ENCODE data around the gene TSNAX. TPM values are rescaled to one million over a fixed set of nuclear protein-coding genes. Genes with fewer than 3 reads are reported as not detected.
A peak's percentile ranks its signal among the peaks of the same experiment; 100 is the strongest.

The TSNAX gene
- total and polyA plus RNA-seq, 4 donors = 11.4 to 41.1 (median 32.5) TPM

GRCh38 chr1:231580874-231581273 lies 52.4 kb downstream of the TSNAX start:
- no peak overlapping the region for H3K27ac ChIP-seq (ENCODE audit: low read depth in 1 of 2, low read length in 1 of 2)
- ATAC-seq (ENCODE audit: insufficient read depth, low FRiP score) (no peak), DNase-seq (no peak)
- H3K27me3 ChIP-seq (ENCODE audit: control insufficient read depth in 3 of 3, insufficient read depth in 3 of 3, low read length in 2 of 3) = no peaks in the 10 kb centered on the region
- no peak for TF ChIP-seq CTCF (IDR thresholded peaks at IDR 0.05; ENCODE audit: control extremely low read depth, extremely low read depth)
- 54 to 72% methylated on average over 1 of the region's 1 CpG for WGBS, 2 donors
- peaks cover 0 to 10% (median 4%) of the 10 kb centered on the region in 5 donors for H3K4me1 ChIP-seq (ENCODE audit: control insufficient read depth in 5 of 5, insufficient read depth in 5 of 5, low read length in 5 of 5)
- no peak overlapping the region for H3K9ac ChIP-seq (ENCODE audit: insufficient read depth in 1 of 2, low read length in 2 of 2)
- no peak overlapping the region for H3K4me3 ChIP-seq
- H3K36me3 ChIP-seq (ENCODE audit: control insufficient read depth in 4 of 4, insufficient read depth in 4 of 4, low read length in 4 of 4) = no peaks in the 10 kb centered on the region
- no peaks in the 10 kb centered on the region for H3K9me3 ChIP-seq (ENCODE audit: control insufficient read depth in 4 of 4, insufficient read depth in 3 of 4, low read length in 3 of 4)

GRCh38 chr1:231581859-231582258 lies 53.4 kb downstream of the TSNAX start:
- peaks cover 0 to 10% (median 4%) of the 10 kb centered on the region in 5 donors for H3K4me1 ChIP-seq (ENCODE audit: control insufficient read depth in 5 of 5, insufficient read depth in 5 of 5, low read length in 5 of 5)
- no peak for TF ChIP-seq CTCF (IDR thresholded peaks at IDR 0.05; ENCODE audit: control extremely low read depth, extremely low read depth)
- 83 to 89% methylated on average over 2 of the region's 2 CpGs for WGBS, 2 donors
- no peak for ATAC-seq (ENCODE audit: insufficient read depth, low FRiP score)
- H3K4me3 ChIP-seq = no peak overlapping the region
- H3K36me3 ChIP-seq (ENCODE audit: control insufficient read depth in 4 of 4, insufficient read depth in 4 of 4, low read length in 4 of 4) = no peaks in the 10 kb centered on the region
- H3K27ac ChIP-seq (ENCODE audit: low read depth in 1 of 2, low read length in 1 of 2) = no peak overlapping the region
- no peaks in the 10 kb centered on the region for H3K27me3 ChIP-seq (ENCODE audit: control insufficient read depth in 3 of 3, insufficient read depth in 3 of 3, low read length in 2 of 3)
- H3K9me3 ChIP-seq (ENCODE audit: control insufficient read depth in 4 of 4, insufficient read depth in 3 of 4, low read length in 3 of 4) = no peaks in the 10 kb centered on the region
- DNase-seq = no peak
- H3K9ac ChIP-seq (ENCODE audit: insufficient read depth in 1 of 2, low read length in 2 of 2) = no peak overlapping the region

GRCh38 chr1:231583376-231583775 lies 54.9 kb downstream of the TSNAX start:
- Histone ChIP-seq H3K4me1 (ENCODE audit: control insufficient read depth in 5 of 5, insufficient read depth in 5 of 5, low read length in 5 of 5) (peaks cover 0 to 10% (median 4%) of the 10 kb centered on the region in 5 donors), H3K36me3 (ENCODE audit: control insufficient read depth in 4 of 4, insufficient read depth in 4 of 4, low read length in 4 of 4) (no peaks in the 10 kb centered on the region), H3K4me3 (no peak overlapping the region), H3K27me3 (ENCODE audit: control insufficient read depth in 3 of 3, insufficient read depth in 3 of 3, low read length in 2 of 3) (no peaks in the 10 kb centered on the region), H3K9me3 (ENCODE audit: control insufficient read depth in 4 of 4, insufficient read depth in 3 of 4, low read length in 3 of 4) (no peaks in the 10 kb centered on the region), H3K9ac (ENCODE audit: insufficient read depth in 1 of 2, low read length in 2 of 2) (no peak overlapping the region), H3K27ac (ENCODE audit: low read depth in 1 of 2, low read length in 1 of 2) (no peak overlapping the region)
- ATAC-seq (ENCODE audit: insufficient read depth, low FRiP score) (no peak), DNase-seq (no peak)
- WGBS, 2 donors = 93 to 95% methylated on average over 6 of the region's 6 CpGs
- TF ChIP-seq CTCF (IDR thresholded peaks at IDR 0.05; ENCODE audit: control extremely low read depth, extremely low read depth) = no peak

- peak; percentile 32 to 90 (median 83) for DNase-seq
- TF ChIP-seq CTCF (IDR thresholded peaks at IDR 0.05; ENCODE audit: control extremely low read depth, extremely low read depth) = no peak
- Histone ChIP-seq H3K27ac (ENCODE audit: low read depth in 1 of 2, low read length in 1 of 2) (no peak overlapping the region), H3K4me1 (ENCODE audit: control insufficient read depth in 5 of 5, insufficient read depth in 5 of 5, low read length in 5 of 5) (peaks cover 0 to 10% (median 4%) of the 10 kb centered on the region in 5 donors), H3K36me3 (ENCODE audit: control insufficient read depth in 4 of 4, insufficient read depth in 4 of 4, low read length in 4 of 4) (no peaks in the 10 kb centered on the region), H3K9ac (ENCODE audit: insufficient read depth in 1 of 2, low read length in 2 of 2) (no peak overlapping the region), H3K27me3 (ENCODE audit: control insufficient read depth in 3 of 3, insufficient read depth in 3 of 3, low read length in 2 of 3) (no peaks in the 10 kb centered on the region), H3K4me3 (no peak overlapping the region), H3K9me3 (ENCODE audit: control insufficient read depth in 4 of 4, insufficient read depth in 3 of 4, low read length in 3 of 4) (no peaks in the 10 kb centered on the region)
- WGBS, 2 donors = 41 to 45% methylated on average over 3 of the region's 3 CpGs
- ATAC-seq (ENCODE audit: insufficient read depth, low FRiP score) = no peak
Measured at GRCh38 chr1:231584117-231584516, 55.6 kb downstream of the TSNAX start.

Data from lung (tissue), 12 donors.